HG03025 (cell line): Measurements from ENCODE around the gene MARCHF9.
"Not testable (repeated sequence)": the region's sequence is repeated elsewhere in the genome, so short reads cannot be mapped to it uniquely, and the experiment has no call there.

Experiments used
- ATAC-seq: cut with Tn5 transposase; IDR thresholded peaks from one replicate; pipeline ENCODE4 v1.9.1; 2021; ENCODE audit warnings: mild to moderate bottlenecking, moderate library complexity; ENCODE audit not compliant: unreplicated experiment, low FRiP score

The MARCHF9 gene, protein sequence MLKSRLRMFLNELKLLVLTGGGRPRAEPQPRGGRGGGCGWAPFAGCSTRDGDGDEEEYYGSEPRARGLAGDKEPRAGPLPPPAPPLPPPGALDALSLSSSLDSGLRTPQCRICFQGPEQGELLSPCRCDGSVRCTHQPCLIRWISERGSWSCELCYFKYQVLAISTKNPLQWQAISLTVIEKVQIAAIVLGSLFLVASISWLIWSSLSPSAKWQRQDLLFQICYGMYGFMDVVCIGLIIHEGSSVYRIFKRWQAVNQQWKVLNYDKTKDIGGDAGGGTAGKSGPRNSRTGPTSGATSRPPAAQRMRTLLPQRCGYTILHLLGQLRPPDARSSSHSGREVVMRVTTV

DNA sequence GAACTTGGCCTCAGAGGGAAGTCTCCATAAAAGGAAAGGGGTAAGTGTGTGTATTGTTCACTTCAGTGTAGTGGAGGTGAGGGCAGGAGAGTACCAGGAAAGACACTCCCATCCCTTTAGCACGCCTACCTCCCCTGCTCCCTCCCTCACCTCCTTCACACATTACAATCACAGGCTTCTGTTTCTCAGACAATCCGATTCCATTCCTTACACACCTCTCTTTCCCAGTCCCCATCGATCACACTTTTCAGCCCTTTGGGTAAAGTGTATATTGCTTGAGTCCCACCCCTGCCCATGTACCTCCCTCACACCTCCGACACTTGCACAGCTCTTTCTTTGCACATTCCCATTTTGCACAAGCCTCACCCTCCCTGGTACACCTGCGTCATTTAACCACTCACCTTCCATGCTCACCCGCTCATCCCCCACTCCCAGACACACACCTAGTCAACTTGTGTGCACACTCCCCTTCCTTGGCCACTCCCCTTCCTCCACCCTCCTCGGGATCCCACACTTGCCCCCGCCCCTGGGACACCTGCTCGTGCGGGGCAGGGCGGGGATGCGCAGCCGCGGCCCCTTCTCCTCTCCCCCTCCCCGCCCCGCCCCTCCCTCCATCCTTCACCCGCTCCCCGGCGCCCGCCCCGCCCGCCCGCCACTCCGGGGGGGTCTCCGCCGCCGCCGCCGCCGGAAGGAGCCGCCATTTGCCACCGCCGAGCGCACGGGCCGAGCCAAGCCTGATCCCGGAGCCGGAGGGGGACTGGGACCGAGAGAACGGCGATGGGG lies at the start of gene MARCHF9:
MARCHF9 (plus strand) TSS at position 693 of the 783 bp plus-strand sequence. CDS start 426 bp downstream, outside the sequence.
- peak; percentile 34 for ATAC-seq

DNA sequence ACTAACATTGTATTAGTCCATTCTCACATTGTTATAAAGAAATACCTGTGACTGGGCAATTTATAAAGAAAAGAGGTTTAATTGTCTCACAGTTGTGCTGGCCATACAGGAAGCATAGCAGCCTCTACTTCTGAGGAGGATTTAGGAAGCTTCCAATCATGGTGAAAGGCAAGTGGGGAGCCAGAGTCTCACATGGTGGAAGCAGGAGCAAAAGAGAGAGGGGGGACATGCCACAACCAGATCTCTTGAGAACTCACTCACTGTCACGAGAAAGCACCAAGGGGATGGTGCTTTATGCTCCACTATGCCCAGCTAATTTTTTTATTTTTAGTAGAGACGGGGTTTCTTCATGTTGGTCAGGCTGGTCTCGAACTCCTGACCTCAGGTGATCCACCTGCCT lies 47.7 kb upstream of the MARCHF9 start:
- ATAC-seq, result no peak

DNA sequence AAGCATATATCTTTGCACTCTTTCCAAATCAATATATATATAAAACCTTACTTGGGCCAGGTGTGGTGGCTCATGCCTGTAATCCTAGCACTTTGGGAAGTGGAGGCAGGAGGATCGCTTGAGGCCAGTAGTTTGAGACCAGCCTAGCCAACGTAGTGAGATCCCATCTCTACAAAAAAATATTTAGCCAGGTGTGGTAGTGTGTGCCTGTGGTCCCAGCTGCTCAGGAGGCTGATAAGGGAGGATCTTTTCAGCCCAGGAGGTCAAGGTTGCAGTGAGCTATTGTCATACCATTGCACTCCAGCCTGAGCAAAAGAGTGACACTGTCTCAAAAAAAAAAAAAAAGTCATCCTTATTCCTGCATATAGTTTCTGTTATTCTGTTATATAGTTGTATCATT lies 46.6 kb upstream of the MARCHF9 start:
- no peak for ATAC-seq

DNA sequence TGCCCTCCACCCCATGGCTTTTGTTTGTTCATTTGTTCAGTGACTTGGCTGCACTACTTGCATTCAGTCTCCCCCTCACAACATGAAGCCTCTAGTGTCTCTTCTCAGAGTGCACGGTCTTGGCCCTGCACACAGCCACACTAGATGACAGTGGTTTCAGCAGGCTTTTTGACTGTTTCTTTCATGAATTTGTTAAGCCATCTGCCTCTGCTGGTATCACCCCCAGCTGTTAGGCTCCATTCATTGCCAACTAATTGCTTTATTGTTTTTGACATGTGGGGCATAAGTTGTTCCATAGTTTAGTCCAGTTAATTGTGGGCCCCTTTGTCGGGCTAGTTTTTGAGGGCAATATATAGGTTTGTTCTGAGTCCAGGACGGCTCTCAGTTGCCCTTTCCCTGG lies 42.2 kb upstream of the MARCHF9 start:
- ATAC-seq, result no peak

DNA sequence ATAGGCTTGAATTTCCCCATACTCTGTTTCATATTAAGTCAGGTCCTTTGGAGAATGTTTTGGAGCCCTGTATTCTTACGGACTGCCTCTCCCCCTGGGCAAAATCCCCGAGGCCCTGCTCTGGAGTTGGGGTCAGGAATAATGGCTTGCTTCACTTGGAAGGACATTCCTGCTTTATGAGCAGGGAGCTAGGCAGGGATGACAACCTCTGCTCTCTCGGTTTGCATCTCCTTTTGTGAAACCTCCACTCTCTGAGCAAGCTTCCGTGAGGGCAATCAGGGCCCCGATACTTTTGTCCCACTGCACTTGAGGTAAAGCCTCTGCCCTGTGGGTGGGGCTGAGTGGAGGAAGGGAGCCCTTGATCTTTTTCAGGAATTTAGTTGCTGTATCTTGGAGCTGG lies 41.7 kb upstream of the MARCHF9 start:
- ATAC-seq, result no peak

DNA sequence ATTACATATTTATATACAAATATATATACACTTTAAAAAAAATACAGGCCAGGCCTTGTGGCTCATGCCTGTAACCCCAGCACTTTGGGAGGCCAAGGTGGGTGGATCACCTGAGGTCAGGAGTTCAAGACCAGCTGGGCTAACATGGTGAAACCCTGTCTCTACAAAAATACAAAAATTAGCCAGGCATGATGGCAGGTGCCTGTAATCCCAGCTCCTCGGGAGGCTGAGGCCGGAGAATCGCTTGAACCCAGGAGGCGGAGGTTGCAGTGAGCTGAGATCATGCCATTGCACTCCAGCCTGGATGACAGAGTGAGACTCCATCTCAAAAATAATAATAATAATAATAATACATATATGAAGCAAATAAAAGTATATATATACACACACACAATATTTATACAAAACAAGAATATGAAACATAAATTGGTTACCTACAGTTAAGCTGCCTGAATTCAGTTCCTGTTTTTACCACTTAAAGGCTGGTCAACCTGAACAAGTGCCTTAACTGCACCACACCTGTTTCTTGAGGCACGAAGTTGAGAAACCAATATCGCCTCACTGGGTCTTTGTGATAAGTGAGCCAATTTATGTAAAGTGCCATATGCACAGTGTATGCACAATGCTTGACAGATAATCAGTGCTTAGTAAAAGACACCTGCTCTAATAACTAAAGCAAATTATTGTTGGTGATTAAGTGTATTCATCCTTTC lies 39.7 kb upstream of the MARCHF9 start:
- not testable (repeated sequence) for ATAC-seq

DNA sequence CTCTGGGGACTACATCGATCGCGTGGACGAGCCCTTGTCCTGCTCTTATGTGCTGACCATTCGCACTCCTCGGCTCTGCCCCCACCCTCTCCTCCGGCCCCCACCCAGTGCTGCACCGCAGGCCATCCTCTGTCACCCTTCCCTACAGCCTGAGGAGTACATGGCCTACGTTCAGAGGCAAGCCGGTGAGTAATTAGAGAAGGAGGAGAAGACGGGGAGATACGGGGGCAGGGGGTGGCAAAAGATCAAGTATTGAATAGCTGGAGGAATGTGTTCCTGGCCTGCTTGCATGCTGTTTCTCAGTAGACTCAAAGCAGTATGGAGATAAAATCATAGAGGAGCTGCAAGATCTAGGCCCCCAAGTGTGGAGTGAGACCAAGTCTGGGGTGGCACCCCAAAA lies 39.1 kb upstream of the MARCHF9 start:
- ATAC-seq, result no peak

DNA sequence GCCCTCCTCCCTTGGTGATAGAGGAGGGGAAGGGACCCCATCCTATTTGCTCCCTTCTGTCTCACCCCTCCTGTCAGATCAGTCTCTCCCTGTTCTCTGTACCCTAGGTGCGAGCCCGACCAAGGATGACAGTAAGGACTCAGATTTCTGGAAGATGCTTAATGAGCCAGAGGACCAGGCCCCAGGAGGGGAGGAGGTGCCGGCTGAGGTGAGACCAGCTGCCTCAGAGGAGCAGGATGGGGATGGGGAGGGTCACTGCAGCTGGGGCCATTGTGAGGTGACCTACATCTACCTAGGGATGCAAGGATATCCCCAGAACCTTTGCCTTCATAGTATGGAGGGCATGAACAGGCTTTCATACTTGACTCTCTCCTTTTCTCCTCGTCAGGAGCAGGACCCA lies 38.6 kb upstream of the MARCHF9 start:
- ATAC-seq, result no peak

DNA sequence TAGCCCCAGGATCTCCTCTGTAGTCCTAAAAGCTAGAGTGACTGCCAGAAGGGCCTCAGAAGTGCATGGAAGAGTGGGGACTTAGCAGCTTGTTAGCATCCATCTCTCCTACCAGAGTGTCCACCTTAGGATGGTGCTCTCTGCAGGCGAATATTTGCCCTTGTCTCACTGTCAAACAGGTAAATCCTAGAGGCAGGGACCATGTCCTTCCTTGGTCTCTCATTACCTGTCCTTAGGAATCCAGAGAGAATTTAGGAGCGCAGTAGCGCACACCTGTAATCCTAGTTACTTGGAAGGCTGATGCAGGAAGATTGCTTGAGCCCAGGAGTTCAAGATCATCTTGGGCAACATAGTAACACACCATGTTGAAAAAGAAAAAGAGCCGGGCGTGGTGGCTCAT lies 37.8 kb upstream of the MARCHF9 start:
- ATAC-seq, result no peak

DNA sequence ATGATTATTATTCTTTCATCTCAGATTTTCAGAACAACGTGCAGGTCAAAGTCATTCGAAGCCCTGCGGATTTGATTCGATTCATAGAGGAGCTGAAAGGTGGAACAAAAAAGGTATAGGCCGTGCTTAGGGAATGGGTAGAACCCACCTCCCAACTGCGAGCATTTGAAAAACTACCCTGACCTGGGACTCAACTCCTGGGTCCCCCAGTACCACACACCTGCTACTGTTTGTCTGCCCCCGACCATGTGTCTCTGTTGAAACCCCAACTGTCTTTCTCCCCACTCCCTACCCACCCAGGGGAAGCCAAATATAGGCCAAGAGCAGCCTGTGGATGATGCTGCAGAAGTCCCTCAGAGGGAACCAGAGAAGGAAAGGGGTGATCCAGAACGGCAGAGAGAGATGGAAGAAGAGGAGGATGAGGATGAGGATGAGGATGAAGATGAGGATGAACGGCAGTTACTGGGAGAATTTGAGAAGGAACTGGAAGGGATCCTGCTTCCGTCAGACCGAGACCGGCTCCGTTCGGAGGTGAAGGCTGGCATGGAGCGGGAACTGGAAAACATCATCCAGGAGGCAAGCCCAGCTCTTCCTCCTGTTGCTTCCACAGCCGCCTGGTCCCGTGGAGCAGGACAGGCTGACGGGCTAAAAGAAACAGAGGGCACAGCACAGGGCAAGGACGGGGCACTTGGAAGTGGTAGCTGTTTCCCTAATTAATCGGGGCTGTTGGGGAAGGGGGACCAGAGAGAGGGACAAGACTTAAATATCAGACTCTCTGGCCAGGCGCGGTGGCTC lies 36.9 kb upstream of the MARCHF9 start:
- no peak for ATAC-seq

DNA sequence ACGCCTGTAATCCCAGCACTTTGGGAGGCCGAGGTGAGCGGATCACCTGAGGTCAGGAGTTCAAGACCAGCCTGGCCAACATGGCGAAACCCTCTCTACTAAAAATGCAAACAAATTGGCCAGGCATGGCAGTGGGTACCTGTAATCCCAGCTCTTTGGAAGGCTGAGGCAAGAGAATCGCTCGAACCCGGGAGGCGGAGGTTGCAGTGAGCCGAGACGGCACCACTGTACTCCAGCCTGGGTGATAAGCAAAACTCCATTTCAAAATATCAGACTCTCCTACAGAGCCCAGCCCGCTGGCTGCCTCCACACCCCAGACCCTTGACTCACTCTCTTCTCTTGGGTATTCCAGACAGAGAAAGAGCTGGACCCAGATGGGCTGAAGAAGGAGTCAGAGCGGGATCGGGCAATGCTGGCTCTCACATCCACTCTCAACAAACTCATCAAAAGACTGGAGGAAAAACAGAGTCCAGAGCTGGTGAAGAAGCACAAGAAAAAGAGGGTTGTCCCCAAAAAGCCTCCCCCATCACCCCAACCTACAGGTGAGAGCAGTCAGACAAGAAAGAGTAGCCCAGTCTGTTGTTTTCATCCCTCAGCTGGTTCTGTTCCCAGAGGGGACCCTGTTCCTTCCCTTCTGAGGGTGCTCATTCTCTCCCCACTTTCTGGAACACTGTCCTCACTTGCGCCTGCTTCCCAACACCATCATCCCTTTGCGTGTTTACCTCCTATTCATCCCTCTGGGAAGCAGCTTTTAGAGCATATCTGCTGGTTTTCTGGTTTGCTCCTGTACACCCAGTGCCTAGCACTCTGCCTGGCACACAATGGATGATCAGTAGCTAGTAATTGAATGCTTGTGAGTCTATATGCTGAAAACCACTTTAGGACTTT lies 36.0 kb upstream of the MARCHF9 start:
- ATAC-seq, result no peak

DNA sequence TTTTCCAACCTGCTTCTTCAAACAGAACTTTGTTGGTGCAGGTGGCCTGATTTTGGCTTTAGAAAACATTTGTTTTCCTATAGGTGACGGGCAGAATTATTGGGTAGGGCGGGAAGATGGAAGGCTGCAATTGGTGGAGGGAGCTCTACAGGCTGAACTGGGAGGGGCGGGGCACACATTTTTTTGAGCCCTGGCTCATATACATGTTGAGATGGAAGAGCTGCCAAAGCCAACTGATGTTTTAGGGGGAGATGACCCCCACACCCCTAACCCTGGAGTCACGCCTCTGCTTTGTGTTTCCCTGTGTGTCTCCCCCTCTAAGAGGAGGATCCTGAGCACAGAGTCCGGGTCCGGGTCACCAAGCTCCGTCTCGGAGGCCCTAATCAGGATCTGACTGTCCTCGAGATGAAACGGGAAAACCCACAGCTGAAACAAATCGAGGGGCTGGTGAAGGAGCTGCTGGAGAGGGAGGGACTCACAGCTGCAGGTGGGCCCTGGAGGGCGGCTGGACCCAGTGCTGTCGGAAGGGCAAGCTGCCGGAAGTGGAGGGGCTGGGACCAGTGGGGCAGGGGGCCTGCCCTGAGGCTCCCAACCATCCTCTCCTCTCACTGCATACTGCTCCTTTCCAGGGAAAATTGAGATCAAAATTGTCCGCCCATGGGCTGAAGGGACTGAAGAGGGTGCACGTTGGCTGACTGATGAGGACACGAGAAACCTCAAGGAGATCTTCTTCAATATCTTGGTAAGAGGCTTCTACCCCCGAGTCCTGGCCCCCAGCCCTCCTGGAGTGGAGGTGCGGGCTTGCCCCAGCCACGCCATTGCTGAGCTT lies 34.9 kb upstream of the MARCHF9 start:
- no peak for ATAC-seq

DNA sequence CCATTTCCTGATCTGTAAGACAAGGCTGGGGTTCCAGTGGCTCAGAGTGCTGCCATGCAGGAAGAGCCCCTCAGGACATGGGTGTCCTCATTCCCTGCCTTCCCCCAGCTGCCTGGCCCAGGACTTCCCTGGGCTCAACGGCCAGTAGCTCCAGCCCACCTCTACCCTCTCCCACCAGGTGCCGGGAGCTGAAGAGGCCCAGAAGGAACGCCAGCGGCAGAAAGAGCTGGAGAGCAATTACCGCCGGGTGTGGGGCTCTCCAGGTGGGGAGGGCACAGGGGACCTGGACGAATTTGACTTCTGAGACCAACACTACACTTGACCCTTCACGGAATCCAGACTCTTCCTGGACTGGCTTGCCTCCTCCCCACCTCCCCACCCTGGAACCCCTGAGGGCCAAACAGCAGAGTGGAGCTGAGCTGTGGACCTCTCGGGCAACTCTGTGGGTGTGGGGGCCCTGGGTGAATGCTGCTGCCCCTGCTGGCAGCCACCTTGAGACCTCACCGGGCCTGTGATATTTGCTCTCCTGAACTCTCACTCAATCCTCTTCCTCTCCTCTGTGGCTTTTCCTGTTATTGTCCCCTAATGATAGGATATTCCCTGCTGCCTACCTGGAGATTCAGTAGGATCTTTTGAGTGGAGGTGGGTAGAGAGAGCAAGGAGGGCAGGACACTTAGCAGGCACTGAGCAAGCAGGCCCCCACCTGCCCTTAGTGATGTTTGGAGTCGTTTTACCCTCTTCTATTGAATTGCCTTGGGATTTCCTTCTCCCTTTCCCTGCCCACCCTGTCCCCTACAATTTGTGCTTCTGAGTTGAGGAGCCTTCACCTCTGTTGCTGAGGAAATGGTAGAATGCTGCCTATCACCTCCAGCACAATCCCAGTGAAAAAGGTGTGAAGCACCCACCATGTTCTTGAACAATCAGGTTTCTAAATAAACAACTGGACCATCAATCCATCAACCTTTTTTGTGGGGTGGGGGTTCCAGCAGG lies 34.0 kb upstream of the MARCHF9 start:
- no peak for ATAC-seq

DNA sequence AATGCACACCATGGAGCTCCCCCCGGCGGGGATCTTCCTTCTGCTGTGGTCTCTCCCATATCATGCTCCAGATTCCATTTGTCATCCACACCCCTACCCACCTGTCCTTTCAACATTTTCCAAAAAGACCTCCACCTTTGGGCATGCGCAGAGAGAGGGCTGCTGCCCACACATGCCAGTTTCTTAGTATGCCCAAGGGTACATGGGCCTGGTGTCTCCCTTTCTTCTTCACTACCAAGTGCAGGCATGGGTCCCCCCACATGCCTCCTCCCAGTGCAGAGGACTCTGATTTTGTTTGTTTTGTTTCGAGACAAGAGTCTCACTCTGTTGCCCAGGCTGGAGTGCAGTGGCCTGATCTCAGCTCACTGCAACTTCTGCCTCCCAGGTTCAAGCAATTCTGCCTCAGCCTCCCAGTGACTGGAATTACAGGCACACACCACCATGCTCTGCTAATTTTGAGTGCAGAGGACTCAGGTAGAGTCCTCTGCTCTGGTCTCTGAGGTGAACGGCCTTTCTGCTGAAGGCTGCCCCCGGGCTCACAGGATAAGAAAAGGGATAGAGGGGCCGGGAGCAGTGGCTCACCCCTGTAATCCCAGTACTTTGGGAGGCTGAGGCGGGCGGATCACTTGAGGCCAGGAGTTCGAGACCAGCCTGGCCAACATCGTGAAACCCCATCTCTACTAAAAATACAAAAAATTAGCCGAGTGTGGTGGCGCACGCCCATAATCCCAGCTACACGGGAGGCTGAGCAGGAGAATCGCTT lies 32.9 kb upstream of the MARCHF9 start:
- not testable (repeated sequence) for ATAC-seq

DNA sequence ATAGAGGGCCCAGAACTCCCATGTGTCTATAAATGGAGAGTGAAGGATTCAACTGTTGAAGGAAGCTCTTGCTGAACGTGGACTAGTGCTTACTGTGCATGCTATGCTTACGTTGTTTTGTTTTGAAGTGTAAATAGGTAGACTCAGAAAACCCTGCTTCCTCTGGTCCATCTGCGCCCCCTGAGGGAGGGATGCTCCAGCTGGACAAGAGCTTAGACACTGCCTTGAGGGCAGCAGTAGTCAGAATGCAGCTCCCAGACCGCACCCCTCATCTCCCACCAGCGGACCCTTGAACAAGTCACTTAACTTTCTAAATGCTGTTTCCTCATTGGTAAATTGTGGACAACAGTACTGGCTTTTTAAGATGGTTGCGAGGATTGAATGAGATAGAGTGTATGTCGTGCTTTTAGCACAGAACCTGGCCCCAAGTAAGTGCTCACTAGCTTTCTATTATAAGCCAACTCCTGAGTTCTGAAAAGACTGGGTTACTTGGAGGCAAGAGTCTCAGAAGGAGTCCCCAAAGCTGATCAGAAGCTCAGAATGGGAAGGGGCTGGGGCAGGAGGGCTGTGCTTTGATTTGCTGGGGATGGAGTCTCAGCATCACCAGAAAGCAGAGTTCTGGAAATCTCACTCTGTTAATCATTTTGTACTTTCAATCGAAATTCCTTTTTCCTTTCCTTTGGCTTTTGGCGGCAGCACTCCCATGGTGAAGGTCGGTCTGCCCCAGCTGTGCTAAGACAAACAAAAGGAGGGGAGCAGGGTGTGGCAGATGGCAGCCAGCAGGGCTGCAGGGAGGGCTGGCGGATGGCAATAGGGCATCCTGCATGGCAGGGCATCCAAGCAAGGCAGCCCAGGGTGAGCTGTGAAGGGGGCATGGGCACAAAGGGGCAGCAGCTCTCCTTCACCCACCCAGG lies 31.9 kb upstream of the MARCHF9 start:
- no peak for ATAC-seq

DNA sequence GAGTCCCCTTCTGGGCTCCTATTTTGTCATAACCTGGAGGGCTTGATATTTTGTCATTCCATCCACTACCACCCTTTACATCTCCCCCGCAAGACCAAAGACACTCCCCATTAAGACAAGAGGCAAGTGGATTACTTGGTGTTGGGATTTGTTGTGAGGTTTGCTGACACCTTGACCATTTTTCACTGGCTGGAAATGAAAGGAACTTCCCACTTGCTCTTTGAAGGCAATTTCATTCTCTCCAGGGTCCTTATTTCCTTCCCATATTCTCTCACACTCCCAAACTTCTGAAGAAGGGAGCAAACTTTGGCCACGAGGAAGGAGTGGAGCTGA lies 31.3 kb upstream of the MARCHF9 start:
- no peak for ATAC-seq
